Subcutaneous preadipocyte (primary cell): ENCODE results near the gene ZNF620. TPM values are rescaled to one million over a fixed set of nuclear protein-coding genes. Genes with fewer than 3 reads are reported as not detected.

Experiments
- small RNA-seq: library from RNA; depleted of rRNA; stranded (forward); fragments of <200 nt; gene quantifications from one replicate; pipeline ENCODE3, GENCODE V24; 2012
- total RNA-seq: library from RNA; depleted of rRNA; stranded (reverse); fragments of >200 nt; gene quantifications from 2 replicates; pipeline ENCODE4 v1.2.3, GENCODE V29; 2012

The ZNF620 gene
- total RNA-seq, result 0.59 and 0.73 TPM in 2 replicates

DNA sequence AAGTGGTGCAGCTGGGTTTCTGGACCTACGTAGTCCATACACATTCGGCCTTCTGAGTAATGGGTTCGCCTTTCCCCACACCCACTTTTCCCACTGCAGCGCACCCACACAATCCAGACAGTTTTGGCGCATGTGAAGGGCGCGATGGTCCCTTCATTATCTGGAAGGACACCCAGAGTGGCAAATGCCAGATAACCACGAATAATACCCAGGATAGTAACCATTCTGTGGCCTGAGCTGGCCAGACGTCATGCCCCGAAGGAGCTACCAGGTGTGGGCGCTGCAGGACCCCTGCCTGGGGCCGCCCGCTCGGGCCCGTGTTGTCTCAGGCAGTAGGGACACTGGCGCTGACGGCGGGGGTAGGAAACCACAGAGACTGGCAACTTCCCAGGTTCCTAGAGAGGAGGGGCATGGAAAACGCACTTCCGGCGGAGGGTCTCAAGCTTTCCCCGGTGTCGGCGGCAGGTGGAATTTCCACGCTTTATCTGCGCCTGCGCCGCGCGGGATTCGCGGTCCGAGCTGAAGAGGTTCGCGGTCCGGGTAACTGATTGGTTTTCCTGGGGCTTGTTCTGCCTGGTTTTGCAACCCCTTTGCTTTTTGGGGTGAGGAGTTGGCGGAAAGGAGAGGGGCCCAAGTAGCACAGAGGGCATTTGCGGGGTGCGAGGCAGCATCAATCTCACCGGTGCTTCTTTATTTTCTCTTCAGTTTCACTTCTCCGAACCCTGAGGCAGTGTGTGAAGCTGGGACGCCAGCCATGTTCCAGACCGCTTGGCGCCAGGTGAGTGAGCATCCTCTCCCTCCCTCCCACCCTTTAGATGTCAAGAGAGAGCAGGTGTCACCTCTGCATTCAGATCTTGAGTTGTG, at the start of gene ZNF620:
Gene ZNF620 (plus strand): TSS at position 441 of the 864 bp plus-strand sequence. CDS start 314 bp downstream, at position 755.

DNA sequence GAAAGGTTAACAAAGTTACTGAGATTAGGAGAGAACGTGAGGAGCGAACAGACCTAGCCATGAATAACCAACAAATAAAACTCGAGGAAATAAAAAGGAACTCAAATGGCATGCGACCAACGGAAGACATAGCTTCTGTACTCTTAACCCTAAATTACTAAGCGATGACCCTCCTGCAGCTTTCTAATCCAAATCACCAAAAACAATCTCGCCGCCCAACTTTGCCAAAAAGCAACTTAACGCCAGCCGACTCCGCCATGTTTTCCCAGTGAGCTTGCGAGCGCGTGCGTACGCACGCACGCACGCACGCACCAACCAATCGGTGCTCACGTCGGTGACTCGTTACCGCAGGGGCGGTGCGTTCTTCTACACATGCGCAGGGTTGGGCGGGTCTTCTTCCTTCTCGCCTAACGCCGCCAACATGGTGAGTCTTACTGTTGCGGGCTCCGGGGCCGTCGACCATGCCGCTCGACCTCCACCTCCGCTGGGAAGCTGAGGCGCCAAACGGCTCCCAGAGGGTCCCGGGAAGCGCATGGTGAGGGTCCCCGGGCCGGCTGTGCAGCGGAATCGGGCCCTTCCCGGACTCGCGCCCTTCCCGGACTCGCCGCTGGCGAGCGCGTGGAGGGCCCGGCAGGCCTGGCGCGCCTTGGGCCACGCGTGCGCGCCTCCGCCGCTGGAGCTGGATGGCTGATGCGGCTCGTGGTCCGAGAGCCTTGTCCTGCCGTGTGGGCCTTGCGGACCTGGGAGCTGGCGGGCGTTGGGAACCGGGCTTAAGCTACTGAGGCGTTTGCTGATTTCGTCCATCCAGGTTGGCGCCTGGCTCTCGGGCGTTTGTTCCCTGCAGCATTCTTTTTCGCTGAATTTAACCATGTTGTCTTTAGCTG, 48.7 kb upstream of the ZNF620 start, which contains the start of gene RPL14:
Gene RPL14 (plus strand): TSS at position 400 of the 884 bp plus-strand sequence. CDS start 133 bp downstream, at position 533.

DNA sequence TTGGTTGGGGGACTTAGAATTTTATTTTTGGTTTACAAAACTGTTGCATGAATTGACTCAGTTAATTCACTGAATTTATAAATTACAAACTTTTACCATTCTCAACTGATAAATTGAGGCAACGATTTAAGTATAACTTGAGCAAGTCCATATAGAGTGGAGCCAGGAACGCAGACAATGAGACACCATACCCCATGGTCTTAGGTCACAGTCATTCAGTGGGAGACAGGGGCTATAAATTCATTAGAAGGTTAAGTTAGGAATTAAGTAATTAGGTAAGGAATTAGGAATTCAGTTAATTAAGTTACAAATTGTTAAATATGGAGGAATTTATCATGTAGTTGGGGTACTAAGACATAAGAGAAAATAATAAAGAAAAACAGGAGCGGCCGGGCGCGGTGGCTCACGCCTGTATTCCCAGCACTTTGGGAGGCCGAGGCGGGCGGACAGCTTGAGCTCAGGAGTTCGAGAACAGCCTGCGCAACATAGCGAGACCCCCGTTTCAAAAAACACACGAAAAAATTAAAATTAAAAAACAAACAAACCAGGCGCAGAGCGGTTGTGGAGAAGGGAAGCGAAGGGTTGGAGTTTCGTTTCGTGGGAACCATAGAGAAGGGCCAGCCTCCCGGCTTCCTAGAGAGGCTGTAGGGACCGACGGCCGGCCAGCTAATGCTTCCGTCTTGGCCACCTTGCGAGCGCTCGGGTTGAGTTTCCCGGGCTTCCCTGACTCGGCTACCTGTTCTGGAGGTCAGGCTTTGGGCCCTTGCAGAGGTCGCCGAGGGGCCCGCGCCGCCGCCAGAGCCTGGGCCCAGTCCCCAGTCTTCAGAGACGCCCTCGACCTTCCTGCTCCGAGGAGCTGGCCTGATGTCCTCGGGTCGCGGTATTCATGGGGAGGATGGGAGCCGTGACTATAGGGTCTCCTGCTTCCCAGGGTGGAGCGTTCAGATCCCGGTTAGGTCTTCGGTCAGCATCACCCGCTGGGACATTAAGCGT, 29.1 kb upstream of the ZNF620 start, which contains the start of gene ZNF619:
Gene ZNF619 (plus strand): TSS at position 645 of the 993 bp plus-strand sequence. CDS start 858 bp downstream, outside the sequence.

DNA sequence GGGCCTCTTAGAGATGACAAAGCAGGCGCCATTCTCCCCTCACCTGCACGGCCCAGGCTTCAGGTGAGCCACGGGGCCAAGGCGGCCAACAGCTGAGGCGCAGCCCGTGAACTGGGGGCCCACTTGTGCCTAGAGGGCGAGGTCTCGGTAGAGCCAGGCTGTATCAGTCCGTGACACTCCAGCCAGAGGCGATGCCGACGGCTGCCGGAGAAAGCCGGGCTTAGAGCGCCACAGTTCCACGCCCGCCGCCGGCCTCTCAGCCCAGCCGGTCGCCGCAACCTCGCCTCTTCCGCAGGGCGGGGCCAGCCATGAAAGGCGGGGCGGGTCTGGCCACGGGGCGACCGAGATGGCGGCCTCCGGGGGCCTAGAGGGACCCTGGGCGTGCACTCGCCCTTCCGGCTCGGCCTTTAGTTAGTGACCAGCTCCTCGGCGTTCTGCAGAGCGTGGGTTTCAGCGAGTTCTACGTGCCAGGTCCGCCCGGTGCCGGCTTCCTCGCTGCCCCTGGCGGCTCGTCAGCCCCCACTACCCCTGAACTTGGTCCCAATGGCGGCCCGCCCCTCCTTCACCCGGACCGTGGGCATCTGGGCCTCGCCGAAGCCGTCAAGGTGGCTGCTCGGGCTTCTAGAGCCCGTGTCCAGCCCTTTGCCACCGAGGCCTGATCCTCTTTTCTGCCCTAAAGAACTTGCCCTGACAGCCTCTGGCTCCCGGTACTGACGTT, 18.9 kb downstream of the ZNF620 start, which contains the start of gene ZNF621:
Gene ZNF621 (plus strand): TSS at position 393 of the 718 bp plus-strand sequence. CDS start 881 bp downstream, outside the sequence.

Small RNA genes lying within 50 kb of the gene (small RNA-seq; reads per million reads assigned to genes)
- not detected for gene RNU5B-2P

Other genes starting within 250 kb of the ZNF620 start
- gene EIF1B, start 196.3 kb upstream of the ZNF620 start, total RNA-seq, result 15.2 and 22.8 TPM in 2 replicates
- not detected in 2 replicates for gene ENTPD3, start 118.9 kb upstream of the ZNF620 start, total RNA-seq
- 216 and 362 TPM in 2 replicates for gene RPL14, start 48.7 kb upstream of the ZNF620 start, total RNA-seq
- 6.2 and 6.8 TPM in 2 replicates for gene ZNF619, start 28.9 kb upstream of the ZNF620 start, total RNA-seq
- 13.6 and 13.9 TPM in 2 replicates for gene ZNF621, start 18.9 kb downstream of the ZNF620 start, total RNA-seq